Chondrocyte (in vitro differentiated cells): Measurements from ENCODE around the gene RPL13A. TPM values are rescaled to one million over a fixed set of nuclear protein-coding genes. Genes with fewer than 3 reads are reported as not detected.
A peak's percentile ranks its signal among the peaks of the same experiment; 100 is the strongest.

ENCODE experiments used
- DNase-seq: peaks from one replicate; pipeline ENCODE4 v3.0.0; 2021; ENCODE audit warnings: mixed read lengths, low spot score
- H3K27ac Mint-ChIP-seq: one replicate; pipeline ENCODE4 v1.8.0; 2021; ENCODE audit warnings: mild to moderate bottlenecking, moderate library complexity, mixed read lengths; ENCODE audit not compliant: unreplicated experiment
- H3K27me3 Mint-ChIP-seq: 2 replicates; pipeline ENCODE4 v1.8.0; 2021; ENCODE audit warnings: low read depth, mixed read lengths
- H3K36me3 Mint-ChIP-seq: 2 replicates; pipeline ENCODE4 v1.8.0; 2021; ENCODE audit warnings: low read depth, mixed read lengths
- H3K4me1 Mint-ChIP-seq: 2 replicates; pipeline ENCODE4 v1.8.0; 2021; ENCODE audit warnings: low read depth, mild to moderate bottlenecking, mixed read lengths
- H3K4me3 Mint-ChIP-seq: one replicate; pipeline ENCODE4 v1.8.0; 2021; ENCODE audit warnings: mild to moderate bottlenecking, moderate library complexity, mixed read lengths; ENCODE audit not compliant: unreplicated experiment
- H3K9me3 Mint-ChIP-seq: 2 replicates; pipeline ENCODE4 v1.8.0; 2021; ENCODE audit warnings: low read depth, mixed read lengths
- total RNA-seq: library from RNA; stranded (reverse); gene quantifications from 3 replicates; pipeline ENCODE4 v1.2.1, GENCODE V29; 2021
- TF ChIP-seq, protein P1 (sequence below): fragments of 200-600 bp; sonication (generic); IDR thresholded peaks from 2 replicates; pipeline ENCODE4 v1.5.0; 2021; ENCODE audit warnings: antibody characterized with exemption, mild to moderate bottlenecking, moderate library complexity

The RPL13A gene
- total RNA-seq, 1 donor from 2014 or later: 1,602 TPM

DNA sequence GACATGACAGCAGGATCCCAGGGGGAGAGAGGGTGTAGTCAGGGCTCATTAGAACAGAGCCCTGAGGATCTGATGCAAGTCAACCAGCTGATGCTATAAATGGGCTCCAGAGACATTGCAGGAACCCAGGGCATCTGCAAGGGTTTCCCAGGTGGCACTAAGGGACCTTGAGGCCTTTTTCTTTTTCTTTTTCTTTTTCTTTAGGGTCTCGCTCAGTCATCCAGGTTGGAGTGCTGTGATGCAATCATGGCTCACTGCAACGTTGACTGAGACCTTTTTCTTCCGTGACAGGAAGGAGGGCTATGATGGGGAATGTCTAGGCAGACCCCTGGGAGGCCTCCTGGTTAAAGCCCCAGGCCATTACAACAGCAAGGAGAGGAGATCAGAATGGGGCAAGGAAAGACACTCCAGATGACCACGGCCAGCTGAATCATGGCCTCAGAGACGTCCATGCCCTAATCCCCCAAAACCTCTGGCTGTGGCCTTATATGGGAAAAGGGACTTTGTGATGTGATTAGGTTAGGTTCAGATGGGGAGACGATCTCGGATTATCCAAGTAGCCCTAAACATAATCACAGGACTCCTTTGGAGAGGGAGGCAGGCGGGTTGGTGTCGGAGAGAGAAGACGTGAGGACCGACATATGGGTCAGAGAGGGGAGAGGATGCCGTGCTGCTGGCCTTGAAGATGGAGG lies 20.5 kb downstream of the RPL13A start:
- H3K9me3 Mint-ChIP-seq: no peaks in the 10 kb centered on the region
- no peak overlapping the region for H3K4me3 Mint-ChIP-seq
- no peak for DNase-seq
- H3K36me3 Mint-ChIP-seq: no peaks in the 10 kb centered on the region
- no peaks in the 10 kb centered on the region for H3K27me3 Mint-ChIP-seq
- TF ChIP-seq, protein P1, sequence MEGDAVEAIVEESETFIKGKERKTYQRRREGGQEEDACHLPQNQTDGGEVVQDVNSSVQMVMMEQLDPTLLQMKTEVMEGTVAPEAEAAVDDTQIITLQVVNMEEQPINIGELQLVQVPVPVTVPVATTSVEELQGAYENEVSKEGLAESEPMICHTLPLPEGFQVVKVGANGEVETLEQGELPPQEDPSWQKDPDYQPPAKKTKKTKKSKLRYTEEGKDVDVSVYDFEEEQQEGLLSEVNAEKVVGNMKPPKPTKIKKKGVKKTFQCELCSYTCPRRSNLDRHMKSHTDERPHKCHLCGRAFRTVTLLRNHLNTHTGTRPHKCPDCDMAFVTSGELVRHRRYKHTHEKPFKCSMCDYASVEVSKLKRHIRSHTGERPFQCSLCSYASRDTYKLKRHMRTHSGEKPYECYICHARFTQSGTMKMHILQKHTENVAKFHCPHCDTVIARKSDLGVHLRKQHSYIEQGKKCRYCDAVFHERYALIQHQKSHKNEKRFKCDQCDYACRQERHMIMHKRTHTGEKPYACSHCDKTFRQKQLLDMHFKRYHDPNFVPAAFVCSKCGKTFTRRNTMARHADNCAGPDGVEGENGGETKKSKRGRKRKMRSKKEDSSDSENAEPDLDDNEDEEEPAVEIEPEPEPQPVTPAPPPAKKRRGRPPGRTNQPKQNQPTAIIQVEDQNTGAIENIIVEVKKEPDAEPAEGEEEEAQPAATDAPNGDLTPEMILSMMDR: no peak
- H3K27ac Mint-ChIP-seq: no peak overlapping the region
- peaks cover 14% of the 10 kb centered on the region for H3K4me1 Mint-ChIP-seq

GRCh38 chr19:49512970-49513745 lies 25.8 kb downstream of the RPL13A start:
- DNase-seq: no peak

GRCh38 chr19:49513746-49514118 lies 26.3 kb downstream of the RPL13A start:
- peaks cover 22% of the 10 kb centered on the region for H3K4me1 Mint-ChIP-seq
- H3K9me3 Mint-ChIP-seq: no peaks in the 10 kb centered on the region
- H3K36me3 Mint-ChIP-seq: peaks cover 3% of the 10 kb centered on the region
- H3K27me3 Mint-ChIP-seq: no peaks in the 10 kb centered on the region
- H3K27ac Mint-ChIP-seq: no peak overlapping the region
- no peak for DNase-seq
- TF ChIP-seq, protein P1: no peak
- peak overlapping the region; percentile 75 for H3K4me3 Mint-ChIP-seq

More at GRCh38 chr19:49512970-49513745, 25.8 kb downstream of the RPL13A start:
- TF ChIP-seq, protein P1: no peak
- no peak overlapping the region for H3K27ac Mint-ChIP-seq
- no peaks in the 10 kb centered on the region for H3K9me3 Mint-ChIP-seq
- H3K36me3 Mint-ChIP-seq: peaks cover 3% of the 10 kb centered on the region
- peak overlapping the region; percentile 83 for H3K4me3 Mint-ChIP-seq
- no peaks in the 10 kb centered on the region for H3K27me3 Mint-ChIP-seq
- H3K4me1 Mint-ChIP-seq: peaks cover 22% of the 10 kb centered on the region

- TF ChIP-seq, protein P1: no peak
- Mint-ChIP-seq H3K27me3 (no peaks in the 10 kb centered on the region), H3K36me3 (peaks cover 3% of the 10 kb centered on the region), H3K9me3 (no peaks in the 10 kb centered on the region), H3K4me1 (peaks cover 22% of the 10 kb centered on the region), H3K4me3 (peak overlapping the region; percentile 75), H3K27ac (no peak overlapping the region)
- DNase-seq: no peak
Observed at GRCh38 chr19:49514151-49514550, 26.7 kb downstream of the RPL13A start.

DNA sequence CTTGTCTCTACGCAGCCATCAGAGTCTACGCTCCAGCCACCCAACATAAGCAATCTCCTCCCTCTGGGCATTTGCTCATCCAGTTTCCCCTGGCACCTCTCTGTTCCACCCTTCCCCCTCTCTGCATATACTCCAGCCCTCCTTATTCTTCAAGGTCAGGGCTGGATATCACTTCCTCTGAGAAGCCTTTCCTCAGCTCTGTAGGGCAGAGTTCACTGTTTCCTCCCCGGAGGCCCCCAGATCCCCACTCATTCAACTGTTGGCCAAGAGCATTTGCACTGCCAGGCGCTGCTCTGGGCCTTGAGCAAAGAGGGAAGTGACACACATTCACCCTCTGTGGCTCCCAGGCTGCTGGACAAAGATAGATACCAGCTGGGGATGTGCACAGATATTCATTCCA lies 28.4 kb downstream of the RPL13A start:
- Mint-ChIP-seq H3K27me3 (no peaks in the 10 kb centered on the region), H3K4me3 (no peak overlapping the region), H3K9me3 (no peaks in the 10 kb centered on the region), H3K4me1 (peaks cover 22% of the 10 kb centered on the region), H3K36me3 (peaks cover 6% of the 10 kb centered on the region), H3K27ac (no peak overlapping the region)
- TF ChIP-seq, protein P1: no peak
- no peak for DNase-seq
